H1 (cell line): Measurements from ENCODE around the gene SNX27.

ENCODE experiments used
- CEBPB ChIP-seq: IDR thresholded peaks from 2 replicates; pipeline ENCODE4 v1.6.1; 2012; ENCODE audit warnings: low read depth, low read length
- CTCF ChIP-seq, 3 experiments: IDR thresholded peaks; 1 replicate in 2 of 3; 2 replicates in 1 of 3; pipeline versions ENCODE4 v1.5.1 to v1.6.1; 2011; ENCODE audit warnings: low read length in 3 of 3, mild to moderate bottlenecking in 3 of 3, inconsistent platforms in 2 of 3, low read depth in 1 of 3, moderate library complexity in 1 of 3; ENCODE audit not compliant: insufficient read depth in 1 of 3; ENCODE audit errors: control extremely low read depth in 1 of 3
- EGR1 ChIP-seq: IDR thresholded peaks from 2 replicates; pipeline ENCODE4 v1.6.1; 2011; ENCODE audit warnings: low read depth, low read length, borderline replicate concordance
- EZH2 ChIP-seq: fragments of 200-600 bp; sonication (generic); IDR thresholded peaks from 2 replicates; pipeline ENCODE4 v1.7.1; 2012; ENCODE audit warnings: low read depth, mild to moderate bottlenecking, moderate library complexity, low read length, inconsistent platforms; ENCODE audit not compliant: severe bottlenecking
- JUN ChIP-seq: IDR thresholded peaks from 2 replicates; pipeline ENCODE4 v1.6.1; 2011; ENCODE audit warnings: low read depth, mild to moderate bottlenecking, improper control_type of control experiment, low read length
- NANOG ChIP-seq: IDR thresholded peaks from 2 replicates; pipeline ENCODE4 v1.6.1; 2011; ENCODE audit warnings: low read length, low read depth, mild to moderate bottlenecking, inconsistent platforms; ENCODE audit not compliant: insufficient read depth, poor library complexity, severe bottlenecking
- POLR2AphosphoS5 ChIP-seq: IDR thresholded peaks from 2 replicates; pipeline ENCODE4 v1.6.1; 2011; ENCODE audit warnings: low read depth, low read length
- POU5F1 ChIP-seq: IDR thresholded peaks from 2 replicates; pipeline ENCODE4 v1.6.1; 2011; ENCODE audit warnings: low read depth, mild to moderate bottlenecking, low read length, moderate library complexity
- RFX5 ChIP-seq: IDR thresholded peaks from 2 replicates; pipeline ENCODE4 v1.6.1; 2011; ENCODE audit warnings: low read depth, low read length, improper control_type of control experiment, borderline replicate concordance
- SIN3A ChIP-seq, 2 experiments: IDR thresholded peaks in 1 of 2; conservative IDR thresholded peaks in 1 of 2; 2 replicates each; pipeline ENCODE4 v1.6.1; 2011 to 2012; ENCODE audit warnings: low read length in 2 of 2, improper control_type of control experiment in 1 of 2, low read depth in 1 of 2, mild to moderate bottlenecking in 1 of 2
- SUZ12 ChIP-seq: fragments of 200-600 bp; sonication (generic); IDR thresholded peaks from 2 replicates; pipeline ENCODE4 v1.6.1; 2012; ENCODE audit warnings: mild to moderate bottlenecking, inconsistent platforms, low read length, moderate library complexity, mixed read lengths
- TF ChIP-seq, protein P1 (sequence below): IDR thresholded peaks from 2 replicates; pipeline ENCODE4 v1.6.1; 2012; ENCODE audit warnings: inconsistent platforms
- TF ChIP-seq, protein P2 (sequence below): IDR thresholded peaks from 2 replicates; pipeline ENCODE4 v1.6.1; 2011; ENCODE audit warnings: low read length, improper control_type of control experiment

GRCh38 chr1:151626740-151627334, 15.0 kb downstream of the SNX27 start:
- TF ChIP-seq CTCF (IDR thresholded peaks at IDR 0.05; ENCODE audit: control extremely low read depth in 1 of 3, insufficient read depth in 1 of 3, low read depth in 1 of 3, low read length in 3 of 3) (no peak), EGR1 (no peak), SUZ12 (no peak), POU5F1 (no peak), RFX5 (no peak), EZH2 (no peak), POLR2AphosphoS5 (no peak), JUN (no peak), CEBPB (no peak), SIN3A (conservative IDR thresholded peaks at IDR 0.05 in 1 of 2, IDR thresholded peaks at IDR 0.05 in 1 of 2; ENCODE audit: low read depth in 1 of 2, low read length in 2 of 2) (no peak), NANOG (no peak)
- TF ChIP-seq, protein P1, sequence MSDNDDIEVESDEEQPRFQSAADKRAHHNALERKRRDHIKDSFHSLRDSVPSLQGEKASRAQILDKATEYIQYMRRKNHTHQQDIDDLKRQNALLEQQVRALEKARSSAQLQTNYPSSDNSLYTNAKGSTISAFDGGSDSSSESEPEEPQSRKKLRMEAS = no peak
- TF ChIP-seq, protein P2, sequence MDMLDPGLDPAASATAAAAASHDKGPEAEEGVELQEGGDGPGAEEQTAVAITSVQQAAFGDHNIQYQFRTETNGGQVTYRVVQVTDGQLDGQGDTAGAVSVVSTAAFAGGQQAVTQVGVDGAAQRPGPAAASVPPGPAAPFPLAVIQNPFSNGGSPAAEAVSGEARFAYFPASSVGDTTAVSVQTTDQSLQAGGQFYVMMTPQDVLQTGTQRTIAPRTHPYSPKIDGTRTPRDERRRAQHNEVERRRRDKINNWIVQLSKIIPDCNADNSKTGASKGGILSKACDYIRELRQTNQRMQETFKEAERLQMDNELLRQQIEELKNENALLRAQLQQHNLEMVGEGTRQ = no peak
